Measurements from ENCODE around the gene SOX12. TPM values are rescaled to one million over a fixed set of nuclear protein-coding genes. Genes with fewer than 3 reads are reported as not detected.
"Not testable (repeated sequence)": the region's sequence is repeated elsewhere in the genome, so short reads cannot be mapped to it uniquely, and the experiment has no call there.

SOX12 gene
- total RNA-seq, 1 experiment from 2014 or later = 14.7 TPM

DNA sequence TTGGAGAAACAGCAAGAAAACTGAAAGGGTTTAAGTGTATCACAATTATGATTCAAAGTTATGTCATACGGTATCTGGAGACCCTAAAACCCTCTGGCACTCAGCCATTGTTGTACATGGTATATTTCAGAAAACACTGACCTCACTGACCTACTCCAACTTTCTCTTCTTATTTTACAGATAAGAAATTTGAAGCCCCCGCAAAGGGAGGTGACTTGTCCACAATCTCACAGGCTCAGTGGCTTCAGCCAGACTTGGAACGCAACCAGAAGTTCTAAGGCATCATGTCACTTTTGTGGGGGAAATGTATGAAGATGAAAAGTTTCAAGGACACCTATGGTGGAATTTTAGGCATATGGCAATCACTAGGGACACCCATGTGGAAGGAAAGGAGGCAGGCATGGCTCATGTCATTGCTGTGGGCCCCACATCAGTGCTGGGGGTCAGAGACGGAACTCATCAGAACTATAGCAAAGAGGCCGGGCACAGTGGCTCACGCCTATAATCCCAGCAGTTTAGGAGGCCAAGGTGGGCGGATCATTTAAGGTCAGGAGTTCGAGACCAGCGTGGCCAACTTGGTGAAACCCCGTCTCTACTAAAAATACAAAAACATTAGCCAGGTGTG lies 50.0 kb downstream of the SOX12 start:
- BruUV-seq (replicated peaks) = no TSS peak
- peaks cover 44% of the 10 kb centered on the region for H3K4me1 ChIP-seq
- no peak overlapping the region for H3K4me3 Mint-ChIP-seq (ENCODE audit: unreplicated experiment)
- no peak for DNase-seq
- POLR2A ChIA-PET = no interaction called here
- no peak overlapping the region for H3K27ac Mint-ChIP-seq (ENCODE audit: unreplicated experiment)
- no peak overlapping the region for H3K4me3 ChIP-seq (ENCODE audit: low read depth, low read length)
- no peaks in the 10 kb centered on the region for H3K36me3 ChIP-seq (ENCODE audit: control insufficient read depth, insufficient read depth, low read length)
- H3K27me3 Mint-ChIP-seq (ENCODE audit: insufficient read depth, unreplicated experiment) = no peaks in the 10 kb centered on the region
- H3K9me3 Mint-ChIP-seq (ENCODE audit: unreplicated experiment) = no peaks in the 10 kb centered on the region
- H3K27me3 ChIP-seq (replicated peaks; ENCODE audit: control insufficient read depth, insufficient read depth, low read length) = no peaks in the 10 kb centered on the region
- H3K4me1 Mint-ChIP-seq (ENCODE audit: low read depth, unreplicated experiment) = peaks cover 37% of the 10 kb centered on the region
- H3K36me3 Mint-ChIP-seq (ENCODE audit: insufficient read depth, unreplicated experiment) = peaks cover 19% of the 10 kb centered on the region
- TF ChIP-seq, protein P1, sequence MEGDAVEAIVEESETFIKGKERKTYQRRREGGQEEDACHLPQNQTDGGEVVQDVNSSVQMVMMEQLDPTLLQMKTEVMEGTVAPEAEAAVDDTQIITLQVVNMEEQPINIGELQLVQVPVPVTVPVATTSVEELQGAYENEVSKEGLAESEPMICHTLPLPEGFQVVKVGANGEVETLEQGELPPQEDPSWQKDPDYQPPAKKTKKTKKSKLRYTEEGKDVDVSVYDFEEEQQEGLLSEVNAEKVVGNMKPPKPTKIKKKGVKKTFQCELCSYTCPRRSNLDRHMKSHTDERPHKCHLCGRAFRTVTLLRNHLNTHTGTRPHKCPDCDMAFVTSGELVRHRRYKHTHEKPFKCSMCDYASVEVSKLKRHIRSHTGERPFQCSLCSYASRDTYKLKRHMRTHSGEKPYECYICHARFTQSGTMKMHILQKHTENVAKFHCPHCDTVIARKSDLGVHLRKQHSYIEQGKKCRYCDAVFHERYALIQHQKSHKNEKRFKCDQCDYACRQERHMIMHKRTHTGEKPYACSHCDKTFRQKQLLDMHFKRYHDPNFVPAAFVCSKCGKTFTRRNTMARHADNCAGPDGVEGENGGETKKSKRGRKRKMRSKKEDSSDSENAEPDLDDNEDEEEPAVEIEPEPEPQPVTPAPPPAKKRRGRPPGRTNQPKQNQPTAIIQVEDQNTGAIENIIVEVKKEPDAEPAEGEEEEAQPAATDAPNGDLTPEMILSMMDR (IDR thresholded peaks at IDR 0.05; ENCODE audit: insufficient read depth in 1 of 2, low read depth in 1 of 2, low read length in 1 of 2, severe bottlenecking in 1 of 2, unreplicated experiment in 1 of 2) = no peak
- intact Hi-C loops (cut with micrococcal nuclease; ENCODE audit: unreplicated experiment) = no loop called here
- H3K9me3 ChIP-seq = no peaks in the 10 kb centered on the region
- CTCF ChIA-PET = interaction anchor here (0.7 to 1.2 kb wide), 2 partner anchors 13 to 32 kb away, joined by 5 read pairs; partner anchors contain the start of gene RBCK1

DNA sequence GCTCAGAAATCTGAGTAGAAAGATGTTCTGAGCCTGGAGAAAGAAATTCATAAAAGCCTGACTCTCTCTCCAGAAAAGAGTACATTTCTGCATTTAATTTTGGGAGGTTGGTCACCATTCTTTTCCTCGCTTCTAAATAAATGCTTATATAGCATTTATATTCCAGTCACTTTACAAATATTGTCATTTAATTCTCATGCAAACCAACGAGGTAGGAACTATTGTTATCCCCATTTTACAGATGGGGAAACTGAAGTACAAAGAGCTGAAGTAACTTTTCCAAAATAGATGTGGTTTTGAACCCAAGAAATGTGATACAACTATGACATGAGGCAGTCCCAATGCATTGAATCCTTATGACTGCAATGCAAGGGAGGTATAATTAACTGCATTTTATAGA lies 50.7 kb downstream of the SOX12 start:
- intact Hi-C loops (cut with micrococcal nuclease; ENCODE audit: unreplicated experiment) = no loop called here
- Mint-ChIP-seq H3K4me1 (ENCODE audit: low read depth, unreplicated experiment) (peaks cover 30% of the 10 kb centered on the region), H3K27me3 (ENCODE audit: insufficient read depth, unreplicated experiment) (no peaks in the 10 kb centered on the region), H3K4me3 (ENCODE audit: unreplicated experiment) (no peak overlapping the region), H3K36me3 (ENCODE audit: insufficient read depth, unreplicated experiment) (peaks cover 18% of the 10 kb centered on the region), H3K27ac (ENCODE audit: unreplicated experiment) (peak overlapping the region; percentile 39), H3K9me3 (ENCODE audit: unreplicated experiment) (no peaks in the 10 kb centered on the region)
- POLR2A ChIA-PET = no interaction called here
- TF ChIP-seq, protein P1 (IDR thresholded peaks at IDR 0.05; ENCODE audit: insufficient read depth in 1 of 2, low read depth in 1 of 2, low read length in 1 of 2, severe bottlenecking in 1 of 2, unreplicated experiment in 1 of 2) = no peak
- CTCF ChIA-PET = no interaction called here
- DNase-seq = no peak
- no TSS peak for BruUV-seq (replicated peaks)
- H3K4me1 ChIP-seq = peaks cover 37% of the 10 kb centered on the region
- no peaks in the 10 kb centered on the region for H3K36me3 ChIP-seq (ENCODE audit: control insufficient read depth, insufficient read depth, low read length)
- no peaks in the 10 kb centered on the region for H3K9me3 ChIP-seq
- no peak overlapping the region for H3K4me3 ChIP-seq (ENCODE audit: low read depth, low read length)
- no peaks in the 10 kb centered on the region for H3K27me3 ChIP-seq (replicated peaks; ENCODE audit: control insufficient read depth, insufficient read depth, low read length)

- no peak overlapping the region for H3K4me3 ChIP-seq (ENCODE audit: low read depth, low read length)
- Mint-ChIP-seq H3K9me3 (ENCODE audit: unreplicated experiment) (no peaks in the 10 kb centered on the region), H3K4me3 (ENCODE audit: unreplicated experiment) (no peak overlapping the region), H3K4me1 (ENCODE audit: low read depth, unreplicated experiment) (peaks cover 23% of the 10 kb centered on the region), H3K27ac (ENCODE audit: unreplicated experiment) (peak overlapping the region; percentile 39), H3K36me3 (ENCODE audit: insufficient read depth, unreplicated experiment) (peaks cover 23% of the 10 kb centered on the region), H3K27me3 (ENCODE audit: insufficient read depth, unreplicated experiment) (no peaks in the 10 kb centered on the region)
- no peaks in the 10 kb centered on the region for H3K36me3 ChIP-seq (ENCODE audit: control insufficient read depth, insufficient read depth, low read length)
- ChIA-PET POLR2A (no interaction called here), CTCF (no interaction called here)
- H3K27me3 ChIP-seq (replicated peaks; ENCODE audit: control insufficient read depth, insufficient read depth, low read length) = no peaks in the 10 kb centered on the region
- no peak for DNase-seq
- BruUV-seq (replicated peaks) = no TSS peak
- TF ChIP-seq, protein P1 (IDR thresholded peaks at IDR 0.05; ENCODE audit: insufficient read depth in 1 of 2, low read depth in 1 of 2, low read length in 1 of 2, severe bottlenecking in 1 of 2, unreplicated experiment in 1 of 2) = no peak
- intact Hi-C loops (cut with micrococcal nuclease; ENCODE audit: unreplicated experiment) = no loop called here
- H3K9me3 ChIP-seq = no peaks in the 10 kb centered on the region
- H3K4me1 ChIP-seq = peaks cover 30% of the 10 kb centered on the region
Observed at GRCh38 chr20:376750-377149, 51.4 kb downstream of the SOX12 start.

DNA sequence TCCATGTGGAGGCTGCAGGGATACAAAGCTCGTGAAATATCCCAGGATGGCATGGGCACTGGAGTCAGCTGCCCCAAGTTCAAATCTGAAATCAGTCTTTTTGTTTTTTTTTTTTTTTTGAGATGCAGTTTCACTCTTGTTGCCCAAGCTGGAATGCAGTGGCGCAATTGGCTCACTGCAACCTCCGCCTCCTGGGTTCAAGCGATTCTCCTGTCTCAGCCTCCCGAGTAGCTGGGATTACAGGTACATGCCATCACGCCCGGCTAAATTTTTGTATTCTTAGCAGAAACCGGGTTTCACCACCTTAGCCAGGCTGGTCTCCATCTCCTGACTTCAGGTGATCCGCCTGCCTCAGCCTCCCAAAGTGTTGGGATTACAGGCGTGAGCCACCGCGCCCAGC lies 52.2 kb downstream of the SOX12 start:
- H3K27me3 ChIP-seq (replicated peaks; ENCODE audit: control insufficient read depth, insufficient read depth, low read length); DNase-seq; BruUV-seq (replicated peaks); H3K36me3 ChIP-seq (ENCODE audit: control insufficient read depth, insufficient read depth, low read length); H3K9me3 Mint-ChIP-seq (ENCODE audit: unreplicated experiment); H3K4me3 Mint-ChIP-seq (ENCODE audit: unreplicated experiment); H3K9me3 ChIP-seq; H3K4me3 ChIP-seq (ENCODE audit: low read depth, low read length); H3K27ac Mint-ChIP-seq (ENCODE audit: unreplicated experiment); POLR2A ChIA-PET; intact Hi-C loops (cut with micrococcal nuclease; ENCODE audit: unreplicated experiment); H3K27me3 Mint-ChIP-seq (ENCODE audit: insufficient read depth, unreplicated experiment): not testable (repeated sequence)
- Mint-ChIP-seq H3K36me3 (ENCODE audit: insufficient read depth, unreplicated experiment) (peaks cover 23% of the 10 kb centered on the region), H3K4me1 (ENCODE audit: low read depth, unreplicated experiment) (peaks cover 15% of the 10 kb centered on the region)
- CTCF ChIA-PET = interaction anchor here (0.7 kb wide), 1 partner anchor 9 kb away, joined by 3 read pairs; no protein-coding TSS in a partner anchor
- peaks cover 27% of the 10 kb centered on the region for H3K4me1 ChIP-seq

All from Caco-2 (cell line).